Measurements from ENCODE around the gene ZNF573. TPM values are rescaled to one million over a fixed set of nuclear protein-coding genes. Genes with fewer than 3 reads are reported as not detected.
A peak's percentile ranks its signal among the peaks of the same experiment; 100 is the strongest.

ZNF573 gene
- total RNA-seq, 2 experiments from 2014 or later, result 4.6 to 5.0 TPM

GRCh38 chr19:37790244-37790925 is 11.0 kb upstream of the ZNF573 start:
- Mint-ChIP-seq H3K4me1 (ENCODE audit: low read depth) (no peaks in the 10 kb centered on the region), H3K9me3 (peaks cover 16% of the 10 kb centered on the region), H3K27me3 (no peaks in the 10 kb centered on the region), H3K36me3 (ENCODE audit: low read depth) (peaks cover 24% of the 10 kb centered on the region), H3K27ac (no peak overlapping the region), H3K4me3 (no peak overlapping the region)
- intact Hi-C loops (cut with DNase I, micrococcal nuclease), result no loop called here
- ATAC-seq (ENCODE audit: poor library complexity), result no peak
- peaks cover 26 to 48% of the 10 kb centered on the region in 2 experiments for H3K9me3 ChIP-seq (ENCODE audit: control insufficient read depth in 1 of 2, insufficient read depth in 1 of 2, low read length in 2 of 2)
- CTCF ChIA-PET, result no interaction called here
- TF ChIP-seq CTCF (IDR thresholded peaks at IDR 0.05), result no peak
- DNase-seq, result no peak
- H3K4me3 ChIP-seq (ENCODE audit: low read length), result no peak overlapping the region
- H3K4me1 ChIP-seq (ENCODE audit: insufficient read depth, low read length), result no peaks in the 10 kb centered on the region
- no peaks in the 10 kb centered on the region for H3K27me3 ChIP-seq (ENCODE audit: control insufficient read depth in 1 of 2, insufficient read depth in 2 of 2, low read length in 2 of 2)
- H3K27ac ChIP-seq (ENCODE audit: low read depth in 1 of 2, low read length in 2 of 2), result no peak overlapping the region
- POLR2A ChIA-PET, result no interaction called here
- H3K36me3 ChIP-seq (ENCODE audit: insufficient read depth, low read length), result no peaks in the 10 kb centered on the region

- intact Hi-C loops (cut with DNase I, micrococcal nuclease), result loop anchor here (1.0 to 10.0 kb wide), 11 partner anchors 60 to 564 kb away; partner anchors contain the start of genes ZNF570 (in 2 of the 2), ZFP30 (in 1 of the 2), ZNF383 (in 1 of the 2) and ZNF527 (in 1 of the 2)
- peak overlapping the region; percentile 88 to 94 for H3K27ac ChIP-seq (ENCODE audit: low read depth in 1 of 2, low read length in 2 of 2)
- CTCF ChIA-PET, result interaction anchor here (1.7 kb wide), 1 partner anchor 124 kb away, joined by 9 read pairs; no protein-coding TSS in a partner anchor
Observed at GRCh38 chr19:37778613-37779126, 716 bp downstream of the ZNF573 start.

GRCh38 chr19:37770985-37771384 is 8.4 kb downstream of the ZNF573 start:
- Mint-ChIP-seq H3K36me3 (ENCODE audit: low read depth) (peaks cover 84% of the 10 kb centered on the region), H3K4me3 (no peak overlapping the region), H3K27ac (no peak overlapping the region), H3K4me1 (ENCODE audit: low read depth) (peaks cover 26% of the 10 kb centered on the region), H3K27me3 (no peaks in the 10 kb centered on the region), H3K9me3 (no peaks in the 10 kb centered on the region)
- Histone ChIP-seq H3K4me1 (ENCODE audit: insufficient read depth, low read length) (no peaks in the 10 kb centered on the region), H3K27ac (ENCODE audit: low read depth in 1 of 2, low read length in 2 of 2) (no peak overlapping the region), H3K4me3 (ENCODE audit: low read length) (no peak overlapping the region), H3K27me3 (ENCODE audit: control insufficient read depth in 1 of 2, insufficient read depth in 2 of 2, low read length in 2 of 2) (no peaks in the 10 kb centered on the region), H3K36me3 (ENCODE audit: insufficient read depth, low read length) (peaks cover 45% of the 10 kb centered on the region), H3K9me3 (ENCODE audit: control insufficient read depth in 1 of 2, insufficient read depth in 1 of 2, low read length in 2 of 2) (peaks cover 0 to 5% of the 10 kb centered on the region in 2 experiments)
- POLR2A ChIA-PET, result interaction anchor here (0.9 kb wide), 1 partner anchor 9 kb away, joined by 6 read pairs; the partner anchor contains the start of gene ZNF573
- CTCF ChIA-PET, result no interaction called here
- TF ChIP-seq CTCF (IDR thresholded peaks at IDR 0.05), result no peak
- no peak for DNase-seq
- ATAC-seq (ENCODE audit: poor library complexity), result no peak
- intact Hi-C loops (cut with DNase I, micrococcal nuclease), result loop anchor here (10.0 kb wide), 3 partner anchors 396 to 556 kb away; partner anchors contain the start of genes ZNF383 (in 1 of the 2), ZNF527 (in 1 of the 2) and ZNF585B (in 1 of the 2)

More at GRCh38 chr19:37778613-37779126, 716 bp downstream of the ZNF573 start:
- H3K4me3 Mint-ChIP-seq, result peak overlapping the region; percentile 89
- H3K4me1 ChIP-seq (ENCODE audit: insufficient read depth, low read length), result peaks cover 17% of the 10 kb centered on the region
- H3K27me3 Mint-ChIP-seq, result no peaks in the 10 kb centered on the region
- no peaks in the 10 kb centered on the region for H3K9me3 Mint-ChIP-seq
- no peaks in the 10 kb centered on the region for H3K36me3 ChIP-seq (ENCODE audit: insufficient read depth, low read length)
- DNase-seq, result no peak
- no peak for TF ChIP-seq CTCF (IDR thresholded peaks at IDR 0.05)
- peaks cover 0 to 7% of the 10 kb centered on the region in 2 experiments for H3K9me3 ChIP-seq (ENCODE audit: control insufficient read depth in 1 of 2, insufficient read depth in 1 of 2, low read length in 2 of 2)
- ATAC-seq (ENCODE audit: poor library complexity), result no peak
- peaks cover 48% of the 10 kb centered on the region for H3K4me1 Mint-ChIP-seq (ENCODE audit: low read depth)
- peak overlapping the region; percentile 77 for H3K4me3 ChIP-seq (ENCODE audit: low read length)
- H3K27ac Mint-ChIP-seq, result peak overlapping the region; percentile 97
- POLR2A ChIA-PET, result interaction anchor here (1.3 to 2.5 kb wide), 9 partner anchors 31 to 1399 kb away, joined by 3 to 24 read pairs (median 9); partner anchors contain the start of genes SIPA1L3, WDR87, ZFP14 and ZNF527
- no peaks in the 10 kb centered on the region for H3K27me3 ChIP-seq (ENCODE audit: control insufficient read depth in 1 of 2, insufficient read depth in 2 of 2, low read length in 2 of 2)
- peaks cover 41% of the 10 kb centered on the region for H3K36me3 Mint-ChIP-seq (ENCODE audit: low read depth)
